ENCODE measurements around the gene RSKR.
"Not testable (repeated sequence)": the region's sequence is repeated elsewhere in the genome, so short reads cannot be mapped to it uniquely, and the experiment has no call there.

The RSKR gene

DNA sequence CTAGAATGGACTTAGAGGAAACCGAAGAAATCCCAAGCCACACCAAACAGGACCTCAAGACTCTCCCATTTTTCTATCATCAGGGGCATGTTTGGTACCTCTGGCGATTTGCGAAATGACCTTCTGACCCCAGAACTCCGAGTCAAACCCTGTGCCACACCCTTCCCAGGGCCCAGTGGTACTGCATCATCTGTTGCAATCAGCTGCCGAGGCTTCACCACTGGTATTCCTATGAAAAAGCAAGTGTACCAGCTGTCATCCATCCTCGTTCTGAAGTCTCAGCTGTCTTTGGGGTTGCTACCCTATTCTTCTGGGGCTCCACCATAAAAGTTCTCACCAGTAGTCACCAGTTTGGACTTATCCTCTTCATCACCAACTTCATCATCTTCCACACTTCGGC is 2.3 kb upstream of the RSKR start:
- DNase-seq (ENCODE audit: low read depth, low spot score), result no peak
- TF ChIP-seq, protein P1, sequence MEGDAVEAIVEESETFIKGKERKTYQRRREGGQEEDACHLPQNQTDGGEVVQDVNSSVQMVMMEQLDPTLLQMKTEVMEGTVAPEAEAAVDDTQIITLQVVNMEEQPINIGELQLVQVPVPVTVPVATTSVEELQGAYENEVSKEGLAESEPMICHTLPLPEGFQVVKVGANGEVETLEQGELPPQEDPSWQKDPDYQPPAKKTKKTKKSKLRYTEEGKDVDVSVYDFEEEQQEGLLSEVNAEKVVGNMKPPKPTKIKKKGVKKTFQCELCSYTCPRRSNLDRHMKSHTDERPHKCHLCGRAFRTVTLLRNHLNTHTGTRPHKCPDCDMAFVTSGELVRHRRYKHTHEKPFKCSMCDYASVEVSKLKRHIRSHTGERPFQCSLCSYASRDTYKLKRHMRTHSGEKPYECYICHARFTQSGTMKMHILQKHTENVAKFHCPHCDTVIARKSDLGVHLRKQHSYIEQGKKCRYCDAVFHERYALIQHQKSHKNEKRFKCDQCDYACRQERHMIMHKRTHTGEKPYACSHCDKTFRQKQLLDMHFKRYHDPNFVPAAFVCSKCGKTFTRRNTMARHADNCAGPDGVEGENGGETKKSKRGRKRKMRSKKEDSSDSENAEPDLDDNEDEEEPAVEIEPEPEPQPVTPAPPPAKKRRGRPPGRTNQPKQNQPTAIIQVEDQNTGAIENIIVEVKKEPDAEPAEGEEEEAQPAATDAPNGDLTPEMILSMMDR (IDR thresholded peaks at IDR 0.05; ENCODE audit: insufficient read depth, low read length, missing control alignments), result no peak
- H3K4me3 ChIP-seq (ENCODE audit: low read depth, low read length), result no peak overlapping the region
- CTCF ChIA-PET, result interaction anchor here (1.0 to 7.7 kb wide), 3 partner anchors 7 to 37 kb away, joined by 3 to 100 read pairs (median 37); no protein-coding TSS in a partner anchor
- POLR2A ChIA-PET, result no interaction called here

DNA sequence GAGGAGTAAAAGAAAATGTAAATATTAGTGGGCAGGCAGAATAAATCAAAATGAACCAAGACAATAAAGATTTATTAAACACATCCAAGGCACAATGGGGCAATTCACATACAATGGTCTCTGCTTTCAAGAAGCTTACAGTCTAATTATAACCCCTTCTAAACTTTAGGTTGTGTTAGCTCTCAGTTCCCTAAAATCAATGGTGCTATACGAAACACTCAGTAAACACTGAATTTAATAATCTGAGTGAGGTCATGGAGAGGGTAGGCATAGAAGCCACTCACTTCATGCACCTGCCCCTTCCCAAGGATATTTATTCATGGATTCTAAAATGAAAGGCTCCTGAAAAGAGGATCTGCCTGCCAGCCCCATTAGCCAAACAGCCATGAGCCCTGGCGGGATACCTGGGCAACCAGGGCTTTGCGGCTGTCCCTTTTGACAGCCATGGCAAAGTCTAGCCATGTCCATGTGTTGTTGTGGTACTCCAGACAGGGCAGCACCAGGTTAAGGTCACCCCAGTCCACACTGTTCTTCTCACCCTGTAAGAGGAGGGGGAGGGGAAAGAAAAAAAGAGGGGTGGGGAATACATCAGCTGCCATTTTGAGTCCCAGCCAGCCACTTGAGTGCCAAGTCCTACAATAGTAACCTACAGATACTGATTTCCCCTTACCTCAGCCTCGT is 1.4 kb upstream of the RSKR start:
- TF ChIP-seq, protein P1 (IDR thresholded peaks at IDR 0.05; ENCODE audit: insufficient read depth, low read length, missing control alignments), result no peak
- ChIA-PET POLR2A (no interaction called here), CTCF (interaction anchor here (0.7 to 7.2 kb wide), 7 partner anchors 8 to 123 kb away, joined by 3 to 100 read pairs (median 3); partner anchors contain the start of gene BLTP2)

DNA sequence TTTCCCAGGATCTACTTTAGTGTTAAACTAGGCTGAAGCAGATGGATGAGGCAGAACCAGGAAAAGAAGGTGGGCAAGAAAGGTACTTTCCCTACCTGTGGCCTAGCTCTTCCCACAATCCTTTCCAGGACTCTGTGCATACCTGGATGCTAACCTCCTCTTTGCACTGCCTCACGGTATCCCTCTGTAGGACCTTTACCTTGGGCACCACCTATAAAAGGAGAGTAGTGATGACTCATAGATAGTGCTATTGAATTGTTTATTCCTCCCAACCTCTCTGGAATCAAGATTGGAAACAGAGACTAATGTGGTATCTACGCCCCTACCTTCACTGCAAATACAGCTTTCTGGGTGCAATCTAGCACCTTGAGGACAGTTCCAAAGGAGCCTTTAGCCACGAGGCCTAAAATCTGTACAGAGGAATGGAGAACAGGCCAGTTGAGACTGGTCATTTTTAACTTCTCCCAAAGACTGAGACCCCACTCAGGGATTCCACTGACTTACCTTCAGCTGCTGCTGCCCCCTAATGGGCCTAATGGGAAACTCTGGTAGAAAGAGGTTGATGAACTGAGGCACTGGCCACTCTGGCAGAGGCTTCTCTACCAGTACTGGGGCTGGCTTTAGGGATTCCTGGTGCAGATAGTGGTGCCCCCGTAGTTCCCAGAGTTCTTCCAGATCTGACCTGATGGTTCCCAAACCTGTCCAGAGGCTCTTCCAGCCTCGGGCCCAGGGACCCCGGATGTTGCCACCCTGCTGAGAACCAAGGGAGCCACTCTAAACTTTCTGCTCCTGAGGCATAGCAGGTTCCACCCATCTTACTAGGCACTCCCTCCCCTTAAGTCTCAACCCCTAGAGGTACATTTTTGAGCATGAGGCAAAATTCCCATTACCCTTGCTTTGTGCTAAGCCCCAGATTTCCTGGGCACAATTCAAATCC is 781 bp downstream of the RSKR start:
- POLR2A ChIA-PET, result no interaction called here

More for the DNA sequence above, 1.4 kb upstream of the RSKR start:
- H3K4me3 ChIP-seq (ENCODE audit: low read depth, low read length), result no peak overlapping the region
- no peak for DNase-seq (ENCODE audit: low read depth, low spot score)

DNA sequence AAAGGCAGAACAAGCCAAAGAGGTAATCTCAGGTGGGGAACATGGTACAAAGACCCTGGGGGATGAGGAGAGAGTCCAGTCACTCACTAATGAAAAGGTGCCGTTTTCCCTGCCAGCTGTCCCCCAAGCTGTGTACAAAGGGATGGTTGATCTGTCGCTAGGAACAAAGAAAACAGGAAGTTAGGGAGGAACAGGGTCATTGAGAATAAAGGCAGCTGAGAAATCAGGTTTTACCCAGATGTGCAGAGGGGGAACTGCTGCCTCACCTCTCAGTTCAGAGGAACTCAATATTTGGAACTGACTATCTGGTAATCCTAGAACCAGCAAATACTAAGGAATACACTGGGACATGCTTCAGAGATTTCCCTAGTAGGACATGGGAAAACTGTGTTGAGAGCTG is 1.5 kb downstream of the RSKR start:
- CTCF ChIA-PET, result interaction anchor here (0.6 to 7.2 kb wide), 26 partner anchors 9 to 346 kb away, joined by 3 to 100 read pairs (median 4); partner anchors contain the start of genes BLTP2, PIGS and SPAG5
- POLR2A ChIA-PET, result no interaction called here

More for the DNA sequence above, 781 bp downstream of the RSKR start:
- DNase-seq (ENCODE audit: low read depth, low spot score), result no peak
- CTCF ChIA-PET, result interaction anchor here (0.6 to 7.2 kb wide), 26 partner anchors 10 to 347 kb away, joined by 3 to 100 read pairs (median 4); partner anchors contain the start of genes BLTP2, PIGS and SPAG5
- no peak overlapping the region for H3K4me3 ChIP-seq (ENCODE audit: low read depth, low read length)
- TF ChIP-seq, protein P1 (IDR thresholded peaks at IDR 0.05; ENCODE audit: insufficient read depth, low read length, missing control alignments), result peak; percentile 69

DNA sequence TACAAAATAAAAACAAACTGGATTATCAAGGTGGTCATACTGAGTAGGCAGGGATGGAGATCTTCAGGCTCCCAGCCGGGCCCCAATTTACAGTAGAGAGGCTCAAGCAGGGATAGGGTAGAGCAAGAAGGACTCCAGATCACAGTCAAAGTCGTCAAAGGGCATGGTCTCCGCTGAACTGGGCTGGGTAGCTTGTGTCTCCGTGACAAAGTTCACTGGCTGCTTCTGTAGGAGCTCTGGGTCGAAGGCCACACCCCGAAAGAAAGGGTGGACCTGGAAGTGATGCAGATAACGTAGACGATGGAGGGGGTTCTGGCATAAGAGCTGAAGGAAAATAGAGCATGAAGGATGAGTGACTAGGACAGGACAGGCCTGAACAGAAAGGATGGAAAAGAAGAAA is 3.6 kb downstream of the RSKR start:
- ChIA-PET POLR2A (interaction anchor here (1.1 to 1.3 kb wide), 2 partner anchors 11 to 62 kb away, joined by 3 to 5 read pairs; no protein-coding TSS in a partner anchor), CTCF (interaction anchor here (0.9 to 7.2 kb wide), 10 partner anchors 9 to 116 kb away, joined by 3 to 100 read pairs (median 5); partner anchors contain the start of gene BLTP2)
- no peak overlapping the region for H3K4me3 ChIP-seq (ENCODE audit: low read depth, low read length)
- DNase-seq (ENCODE audit: low read depth, low spot score), result no peak
- TF ChIP-seq, protein P1 (IDR thresholded peaks at IDR 0.05; ENCODE audit: insufficient read depth, low read length, missing control alignments), result no peak

More for the DNA sequence above, 1.5 kb downstream of the RSKR start:
- DNase-seq (ENCODE audit: low read depth, low spot score), result no peak
- no peak overlapping the region for H3K4me3 ChIP-seq (ENCODE audit: low read depth, low read length)
- TF ChIP-seq, protein P1 (IDR thresholded peaks at IDR 0.05; ENCODE audit: insufficient read depth, low read length, missing control alignments), result no peak

DNA sequence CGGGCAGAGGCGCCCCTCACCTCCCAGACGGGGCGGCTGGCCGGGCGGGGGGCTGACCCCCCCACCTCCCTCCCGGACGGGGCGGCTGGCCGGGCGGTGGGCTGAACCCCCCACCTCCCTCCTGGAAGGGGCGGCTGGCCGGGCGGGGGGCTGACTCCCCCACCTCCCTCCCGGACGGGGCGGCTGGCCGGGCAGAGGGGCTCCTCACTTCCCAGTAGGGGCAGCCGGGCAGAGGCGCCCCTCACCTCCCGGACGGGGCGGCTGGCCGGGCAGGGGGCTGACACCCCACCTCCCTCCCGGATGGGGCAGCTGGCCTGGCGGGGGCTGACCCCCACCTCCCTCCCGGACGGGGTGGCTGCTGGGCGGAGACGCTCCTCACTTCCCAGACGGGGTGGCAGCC is 10.0 kb downstream of the RSKR start:
- DNase-seq (ENCODE audit: low read depth, low spot score); H3K4me3 ChIP-seq (ENCODE audit: low read depth, low read length); POLR2A ChIA-PET: not testable (repeated sequence)
- CTCF ChIA-PET, result interaction anchor here (0.6 kb wide), 1 partner anchor 9 kb away, joined by 3 read pairs; no protein-coding TSS in a partner anchor
